Skeletal muscle tissue (tissue), 4 donors: ENCODE results near the gene RDH16. TPM values are rescaled to one million over a fixed set of nuclear protein-coding genes. Genes with fewer than 3 reads are reported as not detected.

ENCODE experiments used
- H3K27ac ChIP-seq: one replicate; pipeline ENCODE4 v1.7.0; 2013; ENCODE audit warnings: mild to moderate bottlenecking, low read depth, low read length, inconsistent platforms
- H3K27me3 ChIP-seq, 3 donors: one replicate each; pipeline ENCODE4 v1.7.0; 2013; ENCODE audit warnings: low read length in 3 of 3; ENCODE audit not compliant: control insufficient read depth in 3 of 3, insufficient read depth in 3 of 3
- H3K36me3 ChIP-seq, 3 donors: one replicate each; pipeline ENCODE4 v1.7.0; 2013; ENCODE audit warnings: low read length in 3 of 3; ENCODE audit not compliant: control insufficient read depth in 3 of 3, insufficient read depth in 3 of 3
- H3K4me1 ChIP-seq, 3 donors: one replicate each; pipeline ENCODE4 v1.7.0; 2013; ENCODE audit warnings: low read length in 3 of 3, mild to moderate bottlenecking in 3 of 3; ENCODE audit not compliant: control insufficient read depth in 3 of 3, insufficient read depth in 3 of 3
- H3K4me3 ChIP-seq, 3 donors: one replicate each; pipeline ENCODE4 v1.7.0; 2013; ENCODE audit warnings: low read length in 3 of 3
- H3K9ac ChIP-seq, 3 donors: one replicate each; pipeline ENCODE4 v1.7.0; 2013; ENCODE audit warnings: low read length in 3 of 3, mild to moderate bottlenecking in 3 of 3, moderate library complexity in 2 of 3, low read depth in 1 of 3
- H3K9me3 ChIP-seq, 3 donors: one replicate each; pipeline ENCODE4 v1.7.0; 2013; ENCODE audit warnings: low read length in 3 of 3; ENCODE audit not compliant: control insufficient read depth in 3 of 3
- total RNA-seq: library from RNA; depleted of rRNA; stranded (reverse); fragments of >200 nt; gene quantifications from one replicate; pipeline ENCODE4 v1.2.3, GENCODE V29; 2014
- donor health status: Osteomylitis.

RDH16 gene
- total RNA-seq, 1 donor from 2014 or later = 0.52 TPM

GRCh38 chr12:56905852-56906251 is 51.6 kb downstream of the RDH16 start:
- Histone ChIP-seq H3K4me3 (no peak overlapping the region), H3K27ac (no peak overlapping the region), H3K4me1 (no peaks in the 10 kb centered on the region), H3K9ac (no peak overlapping the region), H3K36me3 (peaks cover 0 to 2% (median 0%) of the 10 kb centered on the region in 3 donors), H3K27me3 (no peaks in the 10 kb centered on the region), H3K9me3 (peaks cover 4 to 7% (median 4%) of the 10 kb centered on the region in 3 donors)

- Histone ChIP-seq H3K4me3 (no peak overlapping the region), H3K36me3 (peaks cover 0 to 7% (median 2%) of the 10 kb centered on the region in 3 donors), H3K4me1 (no peaks in the 10 kb centered on the region), H3K9me3 (peaks cover 9 to 17% (median 10%) of the 10 kb centered on the region in 3 donors), H3K27ac (no peak overlapping the region), H3K27me3 (no peaks in the 10 kb centered on the region), H3K9ac (no peak overlapping the region)
Observed at GRCh38 chr12:56903374-56903773, 54.0 kb downstream of the RDH16 start.

Other genes with a start within 250 kb of the RDH16 start
- gene NACA, start 232.3 kb downstream of the RDH16 start, total RNA-seq = 910 TPM
- 14.6 TPM for gene PRIM1, start 205.3 kb downstream of the RDH16 start, total RNA-seq
- gene HSD17B6, start 194.3 kb downstream of the RDH16 start, total RNA-seq = not detected
- gene SDR9C7, start 23.2 kb downstream of the RDH16 start, total RNA-seq = not detected
- gene ZBTB39, start 48.9 kb upstream of the RDH16 start, total RNA-seq = 5.7 TPM
- gene TAC3, start 58.9 kb upstream of the RDH16 start, total RNA-seq = not detected
- not detected for gene MYO1A, start 92.5 kb upstream of the RDH16 start, total RNA-seq
- 11.0 TPM for gene NEMP1, start 121.2 kb upstream of the RDH16 start, total RNA-seq
- 38.1 TPM for gene NAB2, start 131.5 kb upstream of the RDH16 start, total RNA-seq
- 31.8 TPM for gene STAT6, start 153.8 kb upstream of the RDH16 start, total RNA-seq
- 118 TPM for gene LRP1, start 170.9 kb upstream of the RDH16 start, total RNA-seq
- 1.0 TPM for gene LRP1-AS, start 190.0 kb upstream of the RDH16 start, total RNA-seq